GM21390 (cell line): ENCODE data around the gene ROBO1.

Experiments used
- ATAC-seq: cut with Tn5 transposase; IDR thresholded peaks from one replicate; pipeline ENCODE4 v1.9.1; 2021; ENCODE audit not compliant: unreplicated experiment

Gene ROBO1

DNA sequence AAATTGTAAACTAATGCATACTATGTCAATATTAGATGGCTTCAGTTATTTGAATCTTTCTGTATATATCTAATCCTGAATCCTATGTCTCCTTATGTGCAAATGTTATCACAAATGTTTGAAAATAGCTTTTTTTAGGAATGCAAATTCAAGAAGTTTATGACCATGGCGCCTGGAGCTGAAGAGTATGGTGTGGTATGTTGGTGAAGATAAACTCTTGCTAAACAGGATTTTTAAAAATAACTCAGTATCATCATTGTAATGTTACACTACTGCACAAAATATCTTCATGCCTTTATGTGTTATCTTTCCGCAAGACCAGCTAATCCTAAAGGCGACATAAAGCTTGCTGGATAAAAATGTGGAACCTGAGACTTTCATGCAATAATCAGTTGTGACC is 382.6 kb downstream of the ROBO1 start:
- ATAC-seq = no peak

DNA sequence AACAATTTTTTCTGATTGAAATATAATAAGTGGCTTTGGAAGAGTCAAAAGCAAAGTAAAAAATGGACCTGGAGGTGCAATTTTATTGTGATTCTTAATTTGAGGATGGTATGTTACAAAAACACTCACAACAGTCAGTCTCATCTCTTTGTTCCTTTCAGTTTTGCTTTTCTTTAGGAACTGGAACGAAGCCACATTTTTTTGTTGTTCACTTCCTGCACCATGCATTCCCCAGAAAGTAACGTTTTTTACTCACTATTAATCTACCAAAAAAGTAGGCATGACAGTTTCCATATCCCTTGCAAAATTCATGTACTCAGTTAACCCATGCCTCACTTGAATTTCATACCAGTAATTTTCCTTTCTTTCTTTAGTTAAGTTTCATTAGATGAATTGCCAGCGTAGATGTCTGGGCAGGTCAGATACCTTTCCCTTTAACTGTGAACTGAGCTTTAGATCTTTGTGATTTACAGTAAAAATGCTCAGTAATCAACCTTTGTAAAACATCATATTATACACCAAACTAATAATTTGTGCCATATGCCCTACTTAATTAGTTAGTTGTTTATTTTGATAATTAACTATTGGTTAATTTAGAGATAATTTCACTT is 384.3 kb downstream of the ROBO1 start:
- ATAC-seq = no peak

DNA sequence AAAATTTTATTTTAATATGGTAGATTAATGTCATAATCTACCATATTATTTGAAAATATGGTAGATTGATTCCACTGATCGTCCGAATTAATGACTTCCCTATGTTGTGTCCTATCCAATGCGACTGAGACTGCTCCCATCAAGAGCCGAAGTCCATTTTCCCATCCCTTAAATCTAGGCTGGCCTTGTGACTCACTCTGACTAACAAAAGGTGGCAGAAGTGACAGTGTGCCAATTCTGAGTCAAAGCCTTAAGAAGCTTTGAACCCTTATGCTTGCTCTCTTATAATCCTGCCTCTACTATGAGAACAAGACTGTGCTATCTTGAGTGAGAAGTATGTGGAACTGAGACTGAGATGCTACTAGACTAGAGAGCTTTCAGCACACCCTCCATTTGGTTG is 387.2 kb downstream of the ROBO1 start:
- ATAC-seq = no peak

DNA sequence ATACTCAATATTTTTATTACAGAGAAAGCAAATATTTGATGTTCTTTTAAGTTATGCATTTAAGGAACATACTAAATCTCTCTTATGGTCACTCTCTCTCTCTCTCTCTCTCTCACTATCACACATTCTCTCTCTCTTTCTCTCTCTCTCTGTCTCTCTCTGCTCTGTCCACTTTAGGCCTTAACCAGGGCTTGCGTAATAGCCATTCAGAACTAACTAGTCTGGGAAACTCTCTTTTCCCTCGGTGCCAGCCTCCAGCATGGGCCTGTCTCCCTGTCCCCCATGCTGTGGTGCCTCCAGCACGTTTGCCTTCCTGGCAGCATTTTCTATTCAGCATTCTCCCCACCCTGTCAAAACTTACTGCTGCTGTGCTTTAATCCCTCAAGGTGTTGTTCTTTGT is 389.7 kb downstream of the ROBO1 start:
- ATAC-seq = no peak

DNA sequence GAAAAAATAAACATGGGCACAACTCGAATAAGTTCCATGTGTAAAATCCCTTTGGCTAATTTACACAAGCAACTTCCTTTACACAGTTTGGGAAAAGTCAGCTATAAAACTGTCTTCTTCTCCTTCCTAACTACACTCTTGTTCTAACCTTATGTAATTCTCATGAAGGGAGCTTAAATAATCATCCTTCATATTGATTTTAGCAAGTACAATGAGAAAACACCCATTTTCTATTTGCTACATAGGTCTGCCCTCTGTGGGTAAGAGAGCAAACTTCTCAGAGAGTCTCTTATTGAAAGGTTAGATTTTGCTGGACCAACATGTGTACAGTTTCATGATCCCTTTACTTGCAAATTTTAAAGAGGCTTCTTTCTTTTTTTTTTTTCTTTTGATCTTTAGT is 398.5 kb downstream of the ROBO1 start:
- no peak for ATAC-seq

DNA sequence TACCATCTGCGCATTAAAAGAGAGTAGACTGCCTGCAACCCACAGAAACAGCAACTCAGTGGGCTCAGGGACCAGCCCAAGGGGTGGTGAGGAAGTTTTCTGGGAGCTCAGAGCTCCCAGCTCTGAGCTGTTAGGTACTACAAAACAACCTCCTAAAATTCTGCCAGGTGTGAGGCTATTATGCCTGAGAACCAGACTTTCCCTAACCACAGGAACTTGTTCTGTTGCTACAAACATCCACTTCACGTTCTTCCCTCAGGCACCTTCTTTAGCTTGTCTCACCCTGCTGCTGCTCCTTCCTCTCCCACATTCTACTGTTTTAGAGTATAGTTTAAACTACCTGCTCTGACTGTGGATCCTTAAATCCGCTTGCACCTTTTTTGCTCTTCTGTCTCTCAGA is 399.4 kb downstream of the ROBO1 start:
- no peak for ATAC-seq

DNA sequence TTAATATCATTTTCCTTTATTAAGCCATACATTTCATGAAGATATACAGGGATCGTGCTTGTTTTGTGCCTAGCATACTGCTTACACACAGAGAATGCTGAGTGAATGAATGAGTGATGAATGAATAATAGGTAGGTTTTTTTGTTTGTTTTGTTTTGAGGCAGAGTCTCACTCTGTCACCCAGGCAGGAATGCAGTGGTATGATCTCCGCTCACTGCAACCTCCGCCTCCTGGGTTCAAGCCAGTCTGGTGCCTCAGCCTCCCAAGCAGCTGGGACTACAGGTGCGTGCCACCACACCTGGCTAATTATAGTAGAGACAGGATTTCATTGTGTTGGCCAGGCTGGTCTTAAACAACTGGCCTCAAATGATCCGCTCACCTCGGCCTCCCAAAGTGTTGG is 400.0 kb downstream of the ROBO1 start:
- ATAC-seq = no peak

DNA sequence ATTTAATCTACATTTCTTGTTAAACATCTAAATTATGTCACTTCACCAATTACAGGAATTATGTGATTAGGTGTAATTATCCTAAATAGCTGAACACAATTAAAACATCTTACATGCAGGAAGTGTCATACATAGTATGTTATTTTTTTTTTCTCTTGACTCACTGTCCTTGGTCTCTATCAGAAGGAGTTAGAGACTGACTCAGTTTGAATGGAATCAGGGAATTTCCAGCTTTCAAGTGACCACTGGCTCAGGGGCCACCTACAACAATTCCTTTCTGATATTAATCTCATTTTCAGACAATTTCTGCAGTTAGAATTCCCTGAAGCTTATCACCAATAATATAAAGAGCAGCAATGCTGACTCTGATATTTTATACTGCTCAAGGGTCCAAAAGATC is 400.7 kb downstream of the ROBO1 start:
- no peak for ATAC-seq

DNA sequence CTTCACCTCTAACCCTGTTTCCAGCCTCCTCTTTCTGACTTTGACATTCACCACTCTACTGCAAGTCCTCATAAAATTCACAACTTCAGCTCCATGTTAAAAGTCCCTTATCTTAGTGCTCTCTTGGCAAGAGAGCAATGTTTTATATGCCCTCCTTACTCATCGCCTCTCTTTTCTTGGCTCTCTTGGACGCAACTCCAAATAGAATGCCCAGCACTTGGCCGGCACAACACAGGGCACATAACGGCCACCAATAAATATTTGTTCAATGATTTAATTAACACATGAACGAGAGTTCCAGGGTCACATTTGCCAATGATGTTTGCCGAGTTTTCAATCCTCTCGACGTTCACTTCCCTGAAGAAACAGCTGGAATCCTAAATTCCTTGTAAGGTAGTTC is 401.4 kb downstream of the ROBO1 start:
- no peak for ATAC-seq

DNA sequence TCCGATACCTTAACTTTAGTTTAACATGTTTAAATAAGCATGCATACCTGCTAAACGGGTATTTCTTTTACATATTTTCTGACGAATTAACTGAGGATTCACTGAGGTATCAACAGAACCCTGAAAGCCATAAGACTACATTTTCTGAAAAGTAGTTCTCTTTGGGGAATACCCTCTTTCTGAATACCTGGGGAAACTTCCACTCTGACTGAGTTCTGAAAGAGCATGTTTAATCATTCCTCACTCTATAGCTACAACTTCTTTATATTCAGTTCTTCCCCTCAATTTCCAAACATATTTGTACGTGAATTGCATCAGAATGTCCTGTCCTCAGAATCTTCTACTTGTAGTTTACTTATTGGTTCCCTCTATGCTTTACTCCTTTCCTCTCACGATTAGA is 403.0 kb downstream of the ROBO1 start:
- no peak for ATAC-seq

DNA sequence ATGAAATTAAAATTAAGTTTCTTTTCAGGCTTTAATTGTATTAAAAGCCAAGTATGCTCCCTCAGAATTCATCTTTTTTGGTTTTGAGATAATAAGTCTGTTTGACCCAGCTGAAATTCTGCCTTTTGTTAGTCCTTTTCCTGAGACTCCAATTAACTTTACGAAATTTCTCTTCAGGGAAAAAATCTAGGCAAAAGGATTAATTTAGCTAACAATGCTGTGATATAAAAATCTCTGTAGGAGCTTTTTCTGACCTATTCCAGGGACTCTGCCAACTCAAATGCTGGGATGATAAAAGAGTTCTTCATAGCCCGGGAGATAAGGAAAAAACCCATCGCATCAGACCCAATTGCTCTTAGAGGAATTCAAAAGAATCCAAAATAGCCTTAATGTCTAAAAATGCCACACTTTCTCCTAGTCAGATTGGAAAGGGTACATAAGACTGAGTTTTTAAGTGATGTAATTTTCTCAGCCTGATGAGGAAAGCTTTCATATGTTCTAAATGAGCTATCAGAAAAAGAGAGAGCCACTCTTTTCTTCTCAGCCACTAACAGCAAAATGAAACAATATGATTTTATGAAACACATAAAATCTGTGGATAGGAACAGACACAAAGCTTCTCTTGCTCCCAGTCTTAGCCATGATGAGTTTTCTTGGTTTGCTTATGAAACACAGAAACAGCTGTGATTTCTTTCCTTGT is 405.1 kb downstream of the ROBO1 start:
- no peak for ATAC-seq

DNA sequence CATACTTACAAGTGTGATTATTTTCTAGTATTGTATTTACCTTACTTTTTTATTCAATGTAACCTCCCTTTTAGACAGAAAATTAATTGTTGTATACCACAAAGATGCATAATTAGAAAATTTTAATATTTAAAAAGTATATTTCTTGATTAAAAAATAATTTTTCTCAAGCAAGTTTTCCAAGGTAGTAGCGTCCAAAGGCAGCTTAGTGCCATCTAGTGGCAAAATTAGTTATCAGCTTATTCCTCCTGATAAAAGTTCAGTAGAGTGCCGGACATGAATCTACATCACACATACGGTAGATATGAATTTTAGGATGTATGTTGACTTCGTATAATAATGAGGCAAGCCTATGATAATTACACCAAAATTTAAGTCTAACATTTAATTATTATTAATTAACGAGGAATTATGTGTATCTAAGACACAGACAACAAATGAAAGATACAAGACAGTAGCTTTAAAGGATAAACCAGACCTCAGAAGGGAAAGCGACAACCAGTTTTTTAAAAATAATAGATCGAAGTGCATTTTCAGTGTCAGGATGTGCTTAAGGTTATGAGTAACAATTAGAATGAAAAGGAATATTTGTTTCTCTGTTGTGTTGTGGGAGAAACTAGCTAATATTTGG is 405.9 kb downstream of the ROBO1 start:
- peak; percentile 81 for ATAC-seq

DNA sequence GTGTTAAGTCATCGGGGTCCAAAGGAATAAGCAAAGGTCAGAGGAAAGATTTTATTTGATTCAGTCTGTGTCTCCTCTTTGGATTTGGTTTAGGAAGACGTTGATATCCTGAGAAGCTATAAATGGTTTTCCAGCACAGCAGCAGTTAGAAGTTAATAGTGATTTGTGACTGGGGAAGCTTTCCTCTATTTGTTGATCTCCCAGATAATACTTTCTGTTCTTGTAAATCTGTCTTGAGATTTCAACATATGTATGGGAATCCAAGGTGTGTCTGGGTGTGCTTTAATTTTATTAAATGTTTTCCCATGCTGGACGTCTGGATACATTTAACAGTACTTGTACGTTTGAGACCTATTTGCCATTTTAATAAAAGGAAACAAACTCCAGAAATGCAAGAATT is 409.5 kb downstream of the ROBO1 start:
- no peak for ATAC-seq

DNA sequence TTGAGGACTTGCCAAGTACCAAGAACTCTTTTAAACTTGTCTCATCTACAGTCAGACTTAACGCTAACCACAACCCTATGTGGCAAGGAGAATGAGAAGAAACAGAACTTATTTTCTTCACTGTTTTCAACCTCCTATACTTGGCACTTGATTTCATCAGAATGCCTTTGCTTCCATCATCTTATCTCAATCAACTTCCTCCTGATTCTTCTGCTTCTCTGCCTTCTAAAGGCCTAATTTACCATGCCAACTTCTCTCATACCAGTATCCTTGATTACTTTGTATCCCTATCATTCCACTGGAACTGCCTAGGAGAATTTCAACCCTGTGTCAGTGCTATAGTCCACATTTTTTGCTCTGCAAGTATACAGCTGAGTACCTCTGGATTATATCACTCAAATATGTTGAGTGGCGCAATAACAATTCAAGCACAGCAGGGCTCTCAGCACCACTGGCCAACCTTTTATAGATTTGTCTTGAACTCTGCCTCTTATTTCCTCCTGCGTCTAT is 413.6 kb downstream of the ROBO1 start:
- no peak for ATAC-seq

DNA sequence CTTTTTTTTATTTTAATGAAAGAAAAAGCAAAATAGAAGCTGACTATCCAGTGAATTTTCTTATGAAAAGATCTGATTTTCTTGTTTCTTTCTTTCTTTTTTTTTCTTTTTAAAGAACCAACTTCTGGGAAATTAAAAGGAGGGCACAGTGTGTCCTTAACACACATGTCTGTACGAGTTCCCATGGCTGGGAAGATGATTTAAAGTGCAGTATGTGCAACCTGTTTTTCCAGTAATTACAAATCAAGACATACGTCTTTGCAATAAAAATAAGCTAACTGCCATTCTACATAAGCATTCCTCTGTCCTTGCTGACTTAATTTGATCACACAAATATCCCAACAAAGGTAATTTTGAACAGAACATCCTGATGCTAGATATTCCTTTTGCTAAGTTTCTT is 416.1 kb downstream of the ROBO1 start:
- no peak for ATAC-seq

DNA sequence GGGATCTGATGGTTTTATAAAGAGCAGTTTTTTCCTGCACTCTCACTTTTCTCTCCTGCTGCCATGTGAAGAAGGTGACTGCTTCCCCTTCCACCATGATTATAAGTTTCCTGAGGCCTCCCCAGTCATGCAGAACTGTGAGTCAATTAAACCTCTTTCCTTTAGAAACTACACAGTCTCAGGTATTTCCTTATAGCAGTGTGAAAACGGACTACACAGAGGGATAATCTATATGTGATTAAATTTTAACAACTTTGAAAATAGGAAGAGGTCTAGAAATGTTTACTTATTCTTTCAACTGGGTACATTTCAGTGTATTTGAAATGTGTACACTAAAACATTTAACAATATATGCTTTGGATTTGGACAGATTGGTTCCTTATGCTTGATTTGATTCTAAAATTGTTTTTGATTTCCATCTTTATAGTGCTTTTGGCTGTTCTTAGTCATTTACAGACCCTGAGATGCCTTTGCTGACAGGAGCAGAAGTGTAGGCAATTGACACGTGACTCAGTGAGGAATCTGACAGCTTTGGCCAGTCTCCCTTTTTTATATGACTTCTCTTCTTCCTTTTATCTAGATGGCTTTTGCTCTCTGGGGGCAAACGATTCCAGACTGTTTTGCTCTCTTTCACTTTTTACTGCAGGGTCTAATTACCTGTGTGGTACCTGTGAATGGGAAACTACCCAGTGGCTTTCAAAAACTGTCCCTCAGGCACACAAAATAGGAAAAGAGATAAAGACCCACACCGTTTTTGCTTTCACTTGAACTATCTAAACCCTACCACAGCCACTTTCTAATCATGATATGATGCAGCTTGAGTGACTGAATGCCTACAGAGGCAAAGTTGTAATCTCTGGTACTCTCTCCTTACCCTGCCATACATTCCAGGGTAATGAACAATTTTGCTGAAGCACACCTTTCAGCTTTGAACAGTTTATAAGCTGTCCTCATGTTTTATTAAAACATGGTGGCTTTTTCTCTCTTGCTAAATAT is 422.6 kb downstream of the ROBO1 start:
- ATAC-seq = no peak

DNA sequence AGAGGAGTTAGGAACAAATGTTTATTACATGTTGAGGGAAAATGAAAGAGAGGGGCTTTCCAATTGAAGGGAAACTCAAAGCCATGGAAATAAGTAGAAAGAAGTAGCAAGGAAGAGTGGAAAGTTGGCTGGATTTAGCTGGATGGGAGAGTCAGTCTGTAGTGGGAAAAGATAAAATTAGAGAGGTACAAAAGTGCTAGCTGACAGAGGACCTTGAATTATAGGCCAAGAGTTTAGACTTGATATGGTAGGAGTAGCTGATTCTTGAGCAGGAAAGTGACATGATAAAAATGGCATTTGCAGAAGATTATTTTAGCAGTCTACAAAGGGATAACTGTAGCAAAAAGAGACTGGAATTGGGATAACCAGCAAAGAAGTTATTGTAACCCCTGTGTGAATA is 425.8 kb downstream of the ROBO1 start:
- no peak for ATAC-seq

DNA sequence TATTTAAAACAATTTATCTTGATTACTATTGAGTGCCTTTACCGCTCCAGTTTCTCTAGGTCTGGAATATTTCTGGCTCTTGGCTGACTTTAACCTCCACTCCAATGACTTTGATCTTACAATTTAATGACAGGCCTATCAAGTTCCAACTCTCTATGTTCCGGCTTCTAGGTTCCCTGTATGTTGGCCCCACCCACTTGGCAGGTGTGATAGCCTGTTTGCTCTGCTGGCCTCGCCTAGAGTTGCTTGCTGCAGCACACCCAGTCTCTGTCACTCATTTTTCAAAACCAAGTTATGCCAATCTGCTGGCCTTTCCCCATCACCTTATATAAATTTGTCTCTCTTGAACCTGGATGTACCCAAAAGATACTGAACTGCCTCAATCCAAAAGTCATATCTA is 428.0 kb downstream of the ROBO1 start:
- no peak for ATAC-seq

DNA sequence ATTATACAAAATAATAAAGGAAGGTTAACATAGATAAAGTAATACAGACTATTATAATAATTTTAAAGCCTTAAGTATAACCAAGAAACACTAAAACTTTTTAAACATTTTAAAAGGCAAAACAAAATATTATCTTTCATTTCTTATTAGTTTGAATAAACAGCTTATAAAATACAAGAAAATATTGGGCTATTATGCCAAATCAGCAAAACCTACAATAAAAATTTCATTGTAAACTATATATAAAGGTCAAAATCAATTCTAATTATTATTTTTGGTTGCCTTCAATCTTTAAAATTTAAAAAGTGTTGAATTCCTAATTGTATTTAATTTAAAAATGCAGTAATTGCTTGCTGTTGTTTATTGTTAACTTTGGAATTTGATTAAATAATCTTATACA is 430.0 kb downstream of the ROBO1 start:
- ATAC-seq = no peak

DNA sequence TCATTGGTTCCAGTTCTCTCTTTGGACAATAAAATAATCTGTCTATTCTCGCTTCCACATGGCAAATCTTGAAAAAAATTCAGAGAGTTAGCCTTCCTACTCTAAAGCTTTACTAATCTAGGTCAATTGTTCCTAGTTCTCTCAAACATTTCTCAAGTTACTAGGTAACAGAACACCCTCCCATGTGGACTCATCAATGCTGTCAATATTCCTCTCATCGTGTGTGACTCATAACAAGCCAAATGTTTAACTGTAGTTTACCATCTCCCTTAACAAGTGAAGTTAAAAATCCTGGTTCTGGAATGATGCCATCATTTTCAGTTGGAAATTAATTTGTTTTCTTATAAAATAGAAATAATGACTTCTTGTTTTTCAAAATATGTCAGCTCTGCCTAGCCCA is 438.6 kb downstream of the ROBO1 start:
- ATAC-seq = no peak

DNA sequence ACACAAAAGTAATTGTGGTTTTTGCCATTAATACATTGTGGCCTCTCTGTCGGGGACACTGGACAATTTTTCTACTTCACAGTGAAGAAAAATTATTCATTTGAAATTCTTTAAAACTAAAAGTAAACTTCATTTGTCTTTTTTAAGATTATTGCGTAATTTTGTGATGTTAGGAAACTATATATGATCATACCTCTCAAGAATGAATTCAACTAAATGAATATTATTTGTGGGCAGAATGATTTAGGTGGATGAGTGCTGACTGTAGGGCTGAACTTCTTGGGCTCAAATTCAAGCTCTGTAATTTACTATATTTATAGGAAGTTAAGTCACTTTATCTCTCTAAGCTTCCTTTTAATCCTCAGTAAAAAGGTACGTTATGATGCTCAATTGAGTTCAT is 441.2 kb downstream of the ROBO1 start:
- ATAC-seq = no peak
